H1 (cell line): Measurements from ENCODE around the gene CLIP3. TPM values are rescaled to one million over a fixed set of nuclear protein-coding genes. Genes with fewer than 3 reads are reported as not detected.

Experiments used
- BRCA1 ChIP-seq: IDR thresholded peaks from 2 replicates; pipeline ENCODE4 v1.6.1; 2012; ENCODE audit warnings: low read depth, low read length, improper control_type of control experiment
- CEBPB ChIP-seq: IDR thresholded peaks from 2 replicates; pipeline ENCODE4 v1.6.1; 2012; ENCODE audit warnings: low read depth, low read length
- POLR2AphosphoS5 ChIP-seq: IDR thresholded peaks from 2 replicates; pipeline ENCODE4 v1.6.1; 2011; ENCODE audit warnings: low read depth, low read length
- polyA plus RNA-seq, 7 experiments: library from polyadenylated mRNA; depleted of rRNA in 3 of 7; stranded (reverse) in 5 of 7; unstranded in 2 of 7; fragments of >200 nt in 5 of 7; fragments of 200-250 nt in 2 of 7; gene quantifications; 1 replicate in 5 of 7; 2 replicates in 1 of 7; 4 replicates in 1 of 7; pipeline versions ENCODE4 v1.2.1 to v1.2.3, GENCODE V29; 2011 to 2013; ENCODE audit warnings: missing spikeins in 2 of 7, mixed read lengths in 2 of 7
- total RNA-seq: library from RNA; stranded (reverse); fragmentation: NEBNext Ultra II Directional; extraction: Animal tissue kit (Norgen Biotek cat#: 25700); gene quantifications from 2 replicates; pipeline ENCODE4 v1.2.1, GENCODE V29; 2021

The CLIP3 gene
- total and polyA plus RNA-seq, 2 of the 8 experiments (the other 6 are each of a cell fraction or from before 2014, with no cell fraction given), result 5.9 to 21.7 TPM

DNA sequence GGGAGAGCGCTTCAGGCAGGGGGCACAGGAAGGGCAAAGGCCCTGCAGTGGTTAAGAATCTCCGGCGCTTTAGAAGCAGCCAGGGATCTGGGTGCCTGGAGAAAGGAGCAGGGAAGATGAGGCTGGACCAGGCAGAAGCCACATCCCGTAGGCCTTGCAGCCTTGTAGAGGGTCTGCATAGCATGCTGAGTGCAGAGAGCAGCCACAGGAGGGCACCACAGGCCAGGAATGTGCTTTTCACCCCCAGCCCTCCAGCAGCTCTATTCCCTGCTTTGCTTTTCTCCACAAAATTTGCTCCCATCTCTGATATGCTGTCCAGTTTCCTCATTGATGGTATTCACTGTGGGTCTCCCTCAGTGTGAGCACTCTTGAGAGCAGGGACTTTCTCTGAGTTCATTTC, 27.8 kb upstream of the CLIP3 start (continued):
- no peak for TF ChIP-seq POLR2AphosphoS5
- TF ChIP-seq BRCA1, result no peak
- no peak for TF ChIP-seq CEBPB
